HL-60 (cell line): ENCODE measurements around the gene TRIM3.

Source experiments
- DNase-seq, 2 experiments: peaks; one replicate each; pipeline ENCODE4 v3.0.0-alpha.2; 2010 to 2020; ENCODE audit warnings: low read depth in 1 of 2, low spot score in 1 of 2
- H3K27ac ChIP-seq: fragments of 250-450 bp; sonication (Bioruptor Pico); replicated peaks from 2 replicates; pipeline ENCODE4 v1.5.1; 2020; ENCODE audit warnings: mild to moderate bottlenecking, moderate library complexity
- H3K27me3 ChIP-seq: fragments of 250-450 bp; sonication (Bioruptor Pico); 2 replicates; pipeline ENCODE4 v1.5.1; 2021; ENCODE audit warnings: mild to moderate bottlenecking, moderate library complexity; ENCODE audit not compliant: insufficient read depth, poor library complexity, severe bottlenecking
- H3K4me3 ChIP-seq: replicated peaks from 2 replicates; pipeline ENCODE4 v1.5.1; 2011; ENCODE audit warnings: mild to moderate bottlenecking, control low read depth, low read length; ENCODE audit not compliant: insufficient read depth
- CTCF ChIP-seq: IDR thresholded peaks from one replicate; pipeline ENCODE4 v1.5.1; 2011; ENCODE audit warnings: low read length, control low read depth, inconsistent platforms; ENCODE audit not compliant: insufficient read depth
- GABPA ChIP-seq: IDR thresholded peaks from 2 replicates; pipeline ENCODE4 v1.6.1; 2012; ENCODE audit warnings: low read depth
- POLR2AphosphoS5 ChIP-seq: IDR thresholded peaks from 2 replicates; pipeline ENCODE4 v1.6.1; 2012; ENCODE audit warnings: low read depth
- SPI1 ChIP-seq: IDR thresholded peaks from 2 replicates; pipeline ENCODE4 v1.6.1; 2012; ENCODE audit warnings: low read depth, mild to moderate bottlenecking, borderline replicate concordance
- TF ChIP-seq, protein P1 (sequence below): IDR thresholded peaks from 2 replicates; pipeline ENCODE4 v1.6.1; 2012; ENCODE audit warnings: low read depth; ENCODE audit not compliant: insufficient replicate concordance

Gene TRIM3

GRCh38 chr11:6453152-6453551 lies 20.6 kb downstream of the TRIM3 start:
- TF ChIP-seq CTCF (no peak), POLR2AphosphoS5 (no peak), SPI1 (no peak), GABPA (no peak)
- TF ChIP-seq, protein P1, sequence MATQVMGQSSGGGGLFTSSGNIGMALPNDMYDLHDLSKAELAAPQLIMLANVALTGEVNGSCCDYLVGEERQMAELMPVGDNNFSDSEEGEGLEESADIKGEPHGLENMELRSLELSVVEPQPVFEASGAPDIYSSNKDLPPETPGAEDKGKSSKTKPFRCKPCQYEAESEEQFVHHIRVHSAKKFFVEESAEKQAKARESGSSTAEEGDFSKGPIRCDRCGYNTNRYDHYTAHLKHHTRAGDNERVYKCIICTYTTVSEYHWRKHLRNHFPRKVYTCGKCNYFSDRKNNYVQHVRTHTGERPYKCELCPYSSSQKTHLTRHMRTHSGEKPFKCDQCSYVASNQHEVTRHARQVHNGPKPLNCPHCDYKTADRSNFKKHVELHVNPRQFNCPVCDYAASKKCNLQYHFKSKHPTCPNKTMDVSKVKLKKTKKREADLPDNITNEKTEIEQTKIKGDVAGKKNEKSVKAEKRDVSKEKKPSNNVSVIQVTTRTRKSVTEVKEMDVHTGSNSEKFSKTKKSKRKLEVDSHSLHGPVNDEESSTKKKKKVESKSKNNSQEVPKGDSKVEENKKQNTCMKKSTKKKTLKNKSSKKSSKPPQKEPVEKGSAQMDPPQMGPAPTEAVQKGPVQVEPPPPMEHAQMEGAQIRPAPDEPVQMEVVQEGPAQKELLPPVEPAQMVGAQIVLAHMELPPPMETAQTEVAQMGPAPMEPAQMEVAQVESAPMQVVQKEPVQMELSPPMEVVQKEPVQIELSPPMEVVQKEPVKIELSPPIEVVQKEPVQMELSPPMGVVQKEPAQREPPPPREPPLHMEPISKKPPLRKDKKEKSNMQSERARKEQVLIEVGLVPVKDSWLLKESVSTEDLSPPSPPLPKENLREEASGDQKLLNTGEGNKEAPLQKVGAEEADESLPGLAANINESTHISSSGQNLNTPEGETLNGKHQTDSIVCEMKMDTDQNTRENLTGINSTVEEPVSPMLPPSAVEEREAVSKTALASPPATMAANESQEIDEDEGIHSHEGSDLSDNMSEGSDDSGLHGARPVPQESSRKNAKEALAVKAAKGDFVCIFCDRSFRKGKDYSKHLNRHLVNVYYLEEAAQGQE: no peak
- no peak overlapping the region for H3K4me3 ChIP-seq
- DNase-seq: no peak
- no peaks in the 10 kb centered on the region for H3K27me3 ChIP-seq
- no peak overlapping the region for H3K27ac ChIP-seq

DNA sequence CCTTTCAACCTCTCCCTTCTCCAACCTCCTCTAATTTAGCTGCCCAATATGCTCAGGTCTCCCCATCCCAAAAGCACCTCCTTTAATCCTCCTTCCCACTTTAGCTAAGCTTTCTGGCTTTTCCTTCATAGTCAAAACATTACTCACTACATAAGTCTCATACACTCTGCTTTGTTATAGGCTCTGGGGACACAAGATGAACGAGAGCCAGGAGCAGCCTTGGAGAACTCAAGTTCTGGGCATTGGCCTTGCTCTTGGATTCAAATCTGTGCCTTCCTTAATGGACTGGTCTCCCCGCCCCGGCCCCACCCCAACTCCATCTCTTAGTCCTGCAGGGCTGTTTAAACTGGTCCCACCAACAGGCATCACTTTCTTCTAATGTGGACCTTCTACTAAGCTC lies 21.5 kb downstream of the TRIM3 start:
- TF ChIP-seq POLR2AphosphoS5 (no peak), CTCF (no peak), GABPA (no peak), SPI1 (no peak)
- TF ChIP-seq, protein P1: no peak
- no peak for DNase-seq
- H3K27ac ChIP-seq: no peak overlapping the region
- no peak overlapping the region for H3K4me3 ChIP-seq
- no peaks in the 10 kb centered on the region for H3K27me3 ChIP-seq

- no peak for DNase-seq
- TF ChIP-seq, protein P1: no peak
- TF ChIP-seq CTCF: no peak
- no peak for TF ChIP-seq GABPA
- TF ChIP-seq SPI1: no peak
- no peak for TF ChIP-seq POLR2AphosphoS5
- Histone ChIP-seq H3K27ac (no peak overlapping the region), H3K27me3 (no peaks in the 10 kb centered on the region), H3K4me3 (no peak overlapping the region)
Observed at GRCh38 chr11:6448574-6448973, 25.2 kb downstream of the TRIM3 start.
